Esophagus mucosa (tissue), 1 donor: ENCODE measurements around the gene RBMS3. TPM values are rescaled to one million over a fixed set of nuclear protein-coding genes. Genes with fewer than 3 reads are reported as not detected.

Experiments used
- ATAC-seq: fragments of 200-7000 bp; cut with Tn5 transposase; one replicate; pipeline ENCODE4 v1.9.1; 2020
- total RNA-seq: library from RNA; stranded (reverse); gene quantifications from one replicate; pipeline ENCODE4 v1.2.4, GENCODE V29; 2023
- donor health status: DM: yes; HTN: yes; CAD: no.

Gene RBMS3
- total RNA-seq, 1 donor from 2014 or later, result 3.4 TPM

- ATAC-seq, result no peak
Observed at GRCh38 chr3:29912600-29913288, 631.9 kb downstream of the RBMS3 start.

- peak; percentile 53 for ATAC-seq
Observed at GRCh38 chr3:29914861-29915524, 634.1 kb downstream of the RBMS3 start.

GRCh38 chr3:29919571-29919970 is 638.7 kb downstream of the RBMS3 start:
- no peak for ATAC-seq

- ATAC-seq, result peak; percentile 100
Observed at GRCh38 chr3:29922992-29923746, 642.3 kb downstream of the RBMS3 start.

- ATAC-seq, result no peak
Observed at GRCh38 chr3:29924783-29925561, 644.1 kb downstream of the RBMS3 start.

GRCh38 chr3:29926378-29926777 is 645.5 kb downstream of the RBMS3 start:
- ATAC-seq, result no peak

GRCh38 chr3:29932696-29933325 is 651.9 kb downstream of the RBMS3 start:
- no peak for ATAC-seq

- ATAC-seq, result no peak
Observed at GRCh38 chr3:29933802-29934490, 653.1 kb downstream of the RBMS3 start.

- ATAC-seq, result no peak
Observed at GRCh38 chr3:29934751-29935150, 653.9 kb downstream of the RBMS3 start.

GRCh38 chr3:29936054-29936453 is 655.2 kb downstream of the RBMS3 start:
- ATAC-seq, result peak; percentile 52

- no peak for ATAC-seq
Observed at GRCh38 chr3:29936766-29937165, 655.9 kb downstream of the RBMS3 start.

- ATAC-seq, result peak; percentile 80
Observed at GRCh38 chr3:29937185-29937584, 656.3 kb downstream of the RBMS3 start.

GRCh38 chr3:29940759-29941323 is 660.0 kb downstream of the RBMS3 start:
- no peak for ATAC-seq

GRCh38 chr3:29942297-29942696 is 661.4 kb downstream of the RBMS3 start:
- ATAC-seq, result no peak

- no peak for ATAC-seq
Observed at GRCh38 chr3:29949131-29949530, 668.3 kb downstream of the RBMS3 start.

- ATAC-seq, result no peak
Observed at GRCh38 chr3:29949940-29950616, 669.2 kb downstream of the RBMS3 start.

- no peak for ATAC-seq
Observed at GRCh38 chr3:29952431-29952830, 671.6 kb downstream of the RBMS3 start.

GRCh38 chr3:29955413-29955812 is 674.5 kb downstream of the RBMS3 start:
- no peak for ATAC-seq

- ATAC-seq, result no peak
Observed at GRCh38 chr3:29958816-29959215, 677.9 kb downstream of the RBMS3 start.

- no peak for ATAC-seq
Observed at GRCh38 chr3:29971895-29972294, 691.0 kb downstream of the RBMS3 start.
